ENCODE measurements around the gene DNAJA4. TPM values are rescaled to one million over a fixed set of nuclear protein-coding genes. Genes with fewer than 3 reads are reported as not detected.
A peak's percentile ranks its signal among the peaks of the same experiment; 100 is the strongest.

DNAJA4 gene
- total RNA-seq, 1 experiment from 2014 or later, result 1.6 TPM

DNA sequence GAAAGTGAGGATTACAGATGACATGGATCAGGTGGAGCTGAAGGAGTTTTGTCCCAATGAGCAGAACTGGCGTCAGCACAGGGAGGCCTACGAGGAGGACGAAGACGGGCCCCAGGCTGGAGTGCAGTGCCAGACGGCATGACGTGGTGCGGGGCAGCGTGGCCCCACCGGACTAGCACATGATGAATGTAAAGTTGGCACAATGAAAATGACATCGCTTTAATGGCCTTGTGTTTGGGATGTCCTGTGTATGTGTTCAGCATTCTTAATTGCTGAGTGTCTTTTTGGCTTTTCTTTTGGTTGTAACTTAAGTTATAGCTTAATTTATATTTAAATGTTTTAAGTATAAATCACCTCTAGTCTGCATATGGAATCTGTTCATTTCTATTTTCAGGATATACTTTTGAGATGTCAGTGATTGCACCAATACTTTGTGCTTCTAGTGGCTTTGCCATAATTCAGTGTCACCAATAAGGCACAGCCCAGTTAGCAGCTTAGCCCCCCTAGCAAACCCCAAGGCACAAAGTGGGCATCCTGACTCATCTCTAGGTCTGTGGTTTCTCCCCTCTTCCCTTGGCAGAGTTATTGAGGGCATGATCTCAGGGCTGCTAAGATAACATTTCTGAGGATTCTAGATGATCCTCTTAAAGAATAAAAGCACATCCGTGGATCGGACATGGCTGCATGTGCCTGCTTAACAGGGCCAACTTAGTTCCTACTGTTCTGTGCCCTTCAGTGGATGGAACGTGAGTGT is 16.1 kb downstream of the DNAJA4 start:
- DNase-seq (ENCODE audit: low read depth), result peak; percentile 23

DNA sequence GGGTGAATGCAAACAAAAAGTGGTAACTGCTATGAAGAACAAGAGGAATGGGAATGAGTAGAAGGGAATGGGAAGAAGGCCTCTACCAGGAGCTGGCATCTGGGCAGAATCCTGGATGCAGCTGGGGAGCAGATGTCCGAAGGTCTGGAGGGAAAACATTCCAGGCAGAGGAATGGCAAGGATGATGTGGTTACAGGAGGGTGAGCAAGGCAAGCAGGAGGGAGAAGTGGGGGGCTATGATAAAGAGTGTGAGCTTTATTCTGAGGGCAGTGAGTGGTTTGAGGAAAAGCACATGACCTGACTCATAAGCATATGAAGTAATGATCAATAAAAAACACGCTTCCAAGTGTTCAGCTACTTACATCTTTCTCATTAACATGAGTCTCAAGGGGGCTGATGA is 18.0 kb downstream of the DNAJA4 start:
- DNase-seq (ENCODE audit: low read depth), result no peak

DNA sequence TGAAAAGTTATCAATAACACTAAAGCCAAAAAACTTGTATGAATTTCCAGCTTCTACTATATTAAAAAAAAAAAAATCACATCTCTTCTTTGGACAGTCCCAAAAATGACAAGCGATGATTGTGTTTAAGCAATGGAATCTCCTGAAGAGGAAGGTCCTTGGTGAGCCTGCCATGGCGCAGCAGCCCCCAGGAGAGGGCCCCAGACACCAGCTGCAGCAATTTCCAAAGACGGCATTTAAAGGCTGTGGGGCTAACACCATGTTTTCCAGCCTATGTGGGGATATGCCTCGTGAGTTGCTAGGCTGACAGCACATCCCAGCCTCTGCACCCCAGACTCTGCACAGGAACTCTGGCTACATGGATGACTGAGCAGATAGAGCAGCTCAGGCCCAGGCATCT is 20.4 kb downstream of the DNAJA4 start:
- DNase-seq (ENCODE audit: low read depth), result no peak

DNA sequence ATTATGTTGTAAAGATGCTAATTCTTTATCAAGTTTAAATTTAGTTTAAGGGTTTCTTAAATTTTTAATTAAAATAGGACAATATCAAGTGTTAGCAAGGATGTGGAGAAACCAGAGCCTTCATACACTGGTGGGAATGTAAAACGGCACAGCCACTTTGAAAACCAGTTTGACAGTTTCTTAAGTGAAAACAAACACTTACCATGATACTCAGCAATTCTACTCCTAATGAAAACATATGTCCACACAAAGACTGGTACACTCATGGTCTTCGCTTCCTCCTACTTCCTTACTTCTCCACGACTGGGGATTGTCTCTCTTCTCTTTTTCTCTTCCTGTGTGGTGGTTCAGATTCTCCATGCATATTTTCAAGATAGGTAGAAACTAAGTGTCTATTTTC is 25.9 kb downstream of the DNAJA4 start:
- DNase-seq (ENCODE audit: low read depth), result no peak

DNA sequence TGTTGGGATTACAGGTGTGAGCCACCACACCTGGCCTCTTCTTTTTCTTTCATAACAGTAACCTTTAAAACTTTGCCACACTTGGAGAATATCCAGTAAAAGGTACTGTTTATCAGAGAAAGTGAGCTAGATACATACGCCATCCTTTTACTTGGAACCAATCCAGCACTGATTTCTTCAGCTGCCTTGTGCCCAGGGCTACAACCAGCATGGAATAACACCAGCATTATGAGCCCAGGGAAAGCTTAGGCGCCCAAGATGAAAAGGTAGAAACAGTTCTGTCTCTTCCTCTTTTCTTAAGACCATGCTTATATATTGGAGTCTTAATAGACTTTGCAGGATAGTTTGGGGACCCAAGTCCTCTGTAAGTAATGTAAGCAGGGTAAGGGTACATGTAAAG is 26.7 kb downstream of the DNAJA4 start:
- no peak for DNase-seq (ENCODE audit: low read depth)

DNA sequence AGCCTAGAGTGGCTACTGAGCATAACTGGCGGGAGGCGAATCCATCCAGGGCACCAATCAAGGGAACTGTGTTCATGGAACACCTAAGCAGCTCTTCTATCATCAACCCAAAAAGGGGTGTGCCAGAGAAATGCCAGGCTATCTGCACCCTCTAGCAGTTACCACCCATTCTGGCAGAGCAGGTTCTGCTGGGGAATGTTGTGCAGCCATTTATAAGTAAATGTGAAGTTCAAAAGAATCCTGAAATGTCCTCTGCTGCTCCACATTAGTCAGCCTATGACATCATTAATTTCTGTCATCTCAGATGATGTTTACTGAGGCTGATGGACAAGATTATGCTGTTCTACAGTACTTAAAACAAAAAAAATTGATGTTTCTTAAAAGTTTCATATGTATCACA is 27.3 kb downstream of the DNAJA4 start:
- no peak for DNase-seq (ENCODE audit: low read depth)

DNA sequence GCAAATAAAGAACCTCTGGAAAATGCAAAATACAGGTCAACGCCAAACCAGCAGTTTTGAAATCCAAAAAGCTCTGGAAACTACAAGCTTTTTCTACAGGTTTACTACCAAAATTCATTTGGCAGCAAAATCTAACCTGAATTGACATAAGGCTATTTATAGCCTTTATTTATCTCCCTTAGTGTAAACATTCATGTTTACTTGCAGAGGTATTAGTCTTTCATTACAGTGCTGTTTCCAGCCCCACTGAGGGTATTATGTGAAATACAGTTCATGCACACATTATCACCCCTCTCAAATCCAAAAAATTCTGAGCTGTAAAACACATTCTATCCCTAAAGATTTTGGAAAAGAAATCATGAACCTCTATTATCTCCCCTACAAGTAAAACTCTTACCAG is 27.9 kb downstream of the DNAJA4 start:
- no peak for DNase-seq (ENCODE audit: low read depth)

DNA sequence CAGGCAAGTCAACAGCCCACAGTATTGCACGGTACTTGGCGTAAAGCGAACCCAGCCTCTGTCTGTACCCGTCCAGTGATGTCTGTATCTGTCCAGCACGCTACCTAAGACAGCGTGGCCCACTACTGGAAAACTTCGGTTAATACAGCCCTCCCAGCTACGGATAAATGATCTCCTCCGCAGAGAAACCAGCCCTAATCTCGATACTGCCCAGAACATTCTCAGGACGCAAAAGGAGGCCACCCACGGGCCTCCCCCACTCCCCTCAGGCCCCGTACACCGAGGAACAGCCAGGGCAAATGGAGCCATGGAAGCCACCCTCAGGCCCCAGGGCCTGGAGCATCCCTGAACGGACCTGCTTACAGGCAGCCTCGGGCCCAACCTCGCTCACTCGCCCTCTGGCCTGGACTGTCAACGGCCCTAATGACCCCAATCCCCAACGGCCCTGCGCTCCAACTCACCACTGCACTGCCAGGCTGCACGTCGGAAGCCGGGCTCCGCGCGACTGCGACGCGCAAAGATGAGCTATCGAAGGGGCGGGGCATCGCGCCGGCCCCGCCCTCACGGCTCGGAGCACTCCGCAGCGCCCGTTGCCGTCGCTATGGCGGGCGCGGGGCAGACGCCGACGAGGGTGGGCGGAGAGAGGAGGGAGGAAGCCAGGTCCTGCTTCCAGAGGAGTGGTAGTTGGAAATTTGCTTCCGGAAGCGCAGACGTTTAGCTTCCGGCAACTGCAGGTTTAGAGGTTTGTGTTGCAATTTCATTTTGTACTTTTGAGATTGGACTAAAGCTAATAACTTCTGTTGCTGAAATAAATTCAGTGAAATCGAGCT is 35.0 kb downstream of the DNAJA4 start, which contains the start of gene SKIC8:
Gene SKIC8 (minus strand): TSS at position 509 of the 830 bp plus-strand sequence. CDS start 3,923 bp downstream, outside the sequence.
- peak; percentile 94 for DNase-seq (ENCODE audit: low read depth)

DNA sequence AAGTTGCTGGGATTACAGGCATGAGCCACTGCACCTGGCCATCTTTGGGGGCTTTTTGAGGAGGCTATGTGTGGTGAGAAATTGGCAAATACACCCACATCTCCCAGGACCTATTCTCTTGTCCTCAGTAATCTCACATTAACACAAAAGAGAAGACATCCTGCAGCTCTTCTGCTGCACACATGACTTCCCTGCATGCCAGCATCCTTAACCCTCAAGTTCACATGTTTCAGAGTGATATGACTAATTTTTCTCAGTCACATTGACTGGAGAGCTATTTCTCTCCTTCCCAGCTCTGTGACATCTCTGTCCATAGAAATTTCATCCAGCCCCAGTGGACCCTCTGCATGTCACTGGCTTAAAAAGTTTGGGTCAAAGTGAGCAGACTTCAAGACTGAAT is 37.0 kb downstream of the DNAJA4 start:
- no peak for DNase-seq (ENCODE audit: low read depth)

DNA sequence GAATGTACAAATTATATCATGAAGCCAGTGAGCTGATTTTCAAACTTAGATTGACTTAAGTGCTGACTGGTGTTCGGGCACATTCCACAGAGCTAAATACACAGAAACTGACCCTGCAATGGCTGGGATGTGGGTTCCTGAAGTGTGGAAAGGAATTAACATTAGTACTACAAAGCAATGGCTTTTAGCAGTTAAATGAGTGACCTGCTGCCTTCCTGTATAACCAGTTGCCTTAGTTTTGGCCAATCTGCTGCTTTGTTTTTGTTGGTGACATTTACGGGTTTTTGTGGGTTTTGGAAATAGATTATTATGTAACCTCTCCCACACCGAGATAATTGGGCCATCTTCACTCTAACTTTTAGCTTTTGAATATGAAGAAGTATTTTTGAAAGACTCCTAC is 37.5 kb downstream of the DNAJA4 start:
- DNase-seq (ENCODE audit: low read depth), result peak; percentile 23

DNA sequence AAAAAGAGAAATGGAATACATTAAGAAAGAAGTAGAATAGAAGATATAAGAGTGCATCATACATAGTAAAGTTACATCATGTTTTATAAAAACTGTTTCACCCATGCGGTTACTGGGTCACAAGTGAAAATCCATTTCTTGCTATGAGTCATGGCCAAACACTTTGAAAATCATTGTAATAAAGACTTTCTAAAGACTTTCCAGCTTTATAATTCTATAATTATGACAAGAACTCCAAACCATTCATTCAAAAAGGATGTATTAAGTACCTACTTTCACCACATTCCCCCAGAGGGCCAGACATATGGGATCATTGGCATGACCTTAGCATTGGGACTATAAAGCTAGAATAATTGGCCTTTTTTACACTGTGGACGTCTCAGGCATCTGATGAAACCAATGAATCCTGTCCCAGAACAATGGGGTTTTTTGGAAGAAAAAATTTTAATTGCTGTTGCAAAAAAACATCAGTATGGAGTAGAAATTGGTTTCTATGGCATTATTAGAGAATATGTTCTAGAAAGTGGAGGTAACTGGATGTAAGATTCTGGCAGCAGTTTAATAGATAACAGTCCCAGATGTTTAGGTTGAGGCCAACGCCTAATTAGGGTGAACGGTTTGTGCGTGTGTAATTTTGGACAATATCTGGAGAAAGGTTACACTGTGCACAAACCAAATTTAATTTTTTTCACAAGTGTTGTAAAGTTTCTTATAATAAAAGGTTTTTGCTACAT is 38.4 kb downstream of the DNAJA4 start:
- DNase-seq (ENCODE audit: low read depth), result peak; percentile 80

DNA sequence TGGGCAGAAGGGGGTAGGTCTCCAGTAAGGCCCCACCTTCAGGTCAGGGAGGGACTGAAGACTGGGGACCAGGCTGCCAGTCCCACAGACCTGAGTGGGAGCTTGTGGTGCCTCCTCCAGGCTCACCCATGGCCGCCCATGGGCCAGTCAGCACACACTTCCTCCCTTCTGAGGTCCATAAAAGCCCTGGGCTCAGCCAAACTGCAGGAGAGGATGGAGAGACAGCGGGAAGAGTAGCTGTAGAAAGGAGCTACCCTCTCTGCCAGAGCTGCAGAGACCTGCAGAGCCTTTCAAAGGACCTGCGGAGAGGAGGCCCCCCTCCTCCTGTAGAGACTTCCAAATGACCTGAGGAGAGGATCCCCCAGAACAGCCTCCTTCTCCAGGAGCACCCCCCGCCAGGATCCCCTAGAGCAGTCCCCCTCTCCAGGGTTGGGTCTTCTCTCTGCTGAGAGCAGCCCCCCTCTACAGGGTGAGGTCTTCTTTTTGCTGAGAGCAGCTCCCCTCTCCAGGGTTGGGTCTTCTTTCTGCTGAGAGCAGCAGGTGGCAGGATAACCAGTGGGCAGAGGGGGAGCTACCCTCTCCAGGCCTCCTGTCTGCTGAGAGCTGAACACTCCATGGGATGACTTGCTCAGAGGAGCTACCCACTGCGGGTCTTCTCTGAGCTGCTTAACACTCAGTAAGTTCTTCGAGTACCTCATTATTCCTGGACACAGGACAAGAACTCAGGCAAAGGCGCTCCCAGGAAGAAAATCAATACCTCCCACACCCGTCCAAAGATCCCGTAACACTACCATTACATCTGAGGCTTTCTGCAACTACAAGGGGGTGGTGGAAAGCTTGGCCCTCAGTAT is 40.1 kb downstream of the DNAJA4 start:
- DNase-seq (ENCODE audit: low read depth), result no peak

DNA sequence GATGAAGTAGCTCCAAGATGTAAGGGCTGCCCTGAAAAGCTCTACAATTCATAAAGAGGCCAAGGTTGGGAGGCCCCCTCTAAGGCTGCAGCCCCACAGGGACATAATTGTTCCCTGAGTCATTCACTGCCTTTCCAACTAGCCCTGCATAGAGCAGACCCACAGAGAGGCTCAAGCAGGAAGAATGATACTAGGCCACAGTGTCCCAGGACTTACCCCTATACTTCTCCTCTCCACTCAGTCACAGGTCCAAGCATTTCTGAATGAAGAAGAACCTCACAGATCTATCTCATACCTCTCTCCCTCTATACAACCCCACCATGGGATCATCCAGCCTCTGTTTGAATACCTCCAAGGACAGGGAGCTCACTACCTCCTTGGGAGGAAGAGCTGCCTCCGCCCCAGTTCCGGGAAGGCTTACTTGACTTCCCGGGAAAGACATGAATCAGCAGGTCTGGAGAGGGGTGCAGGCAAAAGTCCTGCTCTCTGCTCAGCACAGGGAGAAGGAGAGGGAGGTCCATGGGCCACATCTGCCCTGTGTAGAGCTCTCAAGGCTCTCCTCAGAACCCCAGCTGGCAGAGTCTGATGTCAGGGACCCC is 41.9 kb downstream of the DNAJA4 start:
- peak; percentile 86 for DNase-seq (ENCODE audit: low read depth)

DNA sequence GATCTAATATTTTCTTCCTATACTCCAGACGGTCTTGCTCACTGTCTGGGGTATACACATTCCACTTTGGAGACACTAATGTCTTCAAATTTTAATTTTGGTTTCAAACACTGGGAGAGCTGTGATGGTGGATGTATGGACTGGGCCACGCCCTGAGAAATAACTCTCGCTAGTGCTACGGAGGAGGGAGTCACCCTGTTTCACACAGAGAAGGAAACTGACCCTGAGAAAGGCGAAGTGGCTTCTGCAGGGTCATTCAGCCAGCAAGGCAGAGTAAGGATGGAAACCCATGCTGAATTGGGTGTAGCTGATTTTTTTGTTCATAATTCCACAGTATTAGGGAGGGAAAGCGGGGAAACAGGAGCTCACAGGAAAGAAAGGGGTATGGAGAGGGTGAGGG is 43.6 kb downstream of the DNAJA4 start:
- DNase-seq (ENCODE audit: low read depth), result no peak

DNA sequence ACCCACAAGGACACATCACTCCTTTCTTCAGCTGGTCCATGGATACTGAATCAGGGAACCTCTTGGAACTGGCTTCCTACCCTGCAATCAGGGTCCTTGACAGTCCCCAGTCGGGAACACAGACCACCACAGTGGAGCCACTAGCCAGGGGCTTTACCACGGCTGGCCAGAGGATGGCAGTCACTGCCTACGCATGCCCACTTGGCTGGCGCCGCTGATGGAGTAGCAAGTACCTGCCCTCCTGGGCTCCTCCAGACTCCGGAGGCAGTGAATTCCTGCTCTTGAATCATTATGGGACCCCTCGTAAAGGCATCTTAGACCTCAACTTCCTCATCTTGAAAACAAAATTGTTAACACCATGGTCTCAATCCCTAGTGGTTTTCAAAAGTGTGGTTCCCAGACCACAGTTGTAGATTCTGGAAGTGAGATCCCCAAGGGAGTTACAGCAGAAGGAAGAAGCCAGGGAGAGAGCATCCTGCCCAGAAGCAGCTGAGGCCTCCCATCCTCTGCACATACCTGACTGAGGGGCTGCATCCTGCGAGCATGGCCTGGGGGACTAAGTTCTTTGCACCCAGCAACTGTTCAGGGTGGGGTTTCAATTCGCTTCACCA is 44.2 kb downstream of the DNAJA4 start:
- peak; percentile 63 for DNase-seq (ENCODE audit: low read depth)

DNA sequence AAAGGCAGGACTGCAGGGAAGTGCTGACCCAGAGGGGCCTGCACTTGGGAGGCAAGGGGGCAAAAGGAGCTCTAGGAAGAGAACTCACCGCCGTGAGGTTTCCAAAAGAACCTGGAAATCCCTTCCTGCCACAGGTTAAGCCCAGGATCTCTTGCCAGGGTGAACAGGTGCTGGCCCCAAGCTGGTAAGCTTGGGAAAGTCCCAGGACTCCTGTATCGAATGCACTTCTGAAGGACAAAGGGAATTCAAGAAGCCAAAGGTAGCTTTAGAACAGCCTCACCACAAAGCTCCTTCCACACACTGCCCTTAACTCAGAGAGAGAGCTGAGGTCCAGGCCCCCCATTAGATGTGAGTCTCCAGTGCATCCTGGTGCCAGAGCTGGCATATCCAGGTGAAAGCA is 46.9 kb downstream of the DNAJA4 start:
- DNase-seq (ENCODE audit: low read depth), result no peak

DNA sequence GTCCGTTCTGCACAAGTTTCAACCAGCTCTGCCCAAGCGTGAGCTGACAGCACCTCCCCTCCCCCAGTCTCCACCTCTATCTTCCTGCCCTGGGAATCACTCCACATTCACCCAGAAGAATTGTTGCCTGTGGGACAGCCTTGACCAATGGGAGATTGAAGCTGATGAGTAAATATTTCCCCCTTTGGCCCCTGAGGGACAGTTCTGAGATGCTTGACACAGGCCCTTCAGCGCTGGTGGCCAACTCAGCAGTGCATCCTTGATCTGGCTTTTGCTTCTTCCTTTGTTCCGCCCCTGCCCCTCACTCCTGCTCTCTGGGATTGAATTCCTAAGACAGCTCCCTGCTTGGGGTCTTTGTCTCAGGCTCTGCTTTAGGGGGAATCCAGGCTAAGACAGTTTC is 48.2 kb downstream of the DNAJA4 start:
- no peak for DNase-seq (ENCODE audit: low read depth)

DNA sequence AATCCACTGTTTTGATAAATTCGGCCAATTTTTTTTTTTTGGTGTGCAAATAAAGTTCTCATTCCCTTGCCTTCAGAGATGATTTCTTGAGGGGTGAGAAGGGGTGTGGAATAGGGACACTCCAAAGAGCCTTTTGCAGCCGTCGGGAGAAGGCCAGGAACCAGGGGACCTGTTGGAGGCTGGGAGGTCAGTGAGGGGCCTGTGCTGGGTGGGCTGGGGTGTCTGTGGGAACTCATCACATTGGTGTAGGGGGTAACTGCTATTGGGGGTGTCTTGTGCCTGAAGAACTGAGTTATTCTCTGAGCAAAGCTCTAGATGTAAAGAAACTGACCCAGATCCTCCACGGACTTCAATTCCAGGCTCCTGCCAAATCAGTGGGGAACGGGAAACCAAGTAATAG is 48.6 kb downstream of the DNAJA4 start:
- no peak for DNase-seq (ENCODE audit: low read depth)

DNA sequence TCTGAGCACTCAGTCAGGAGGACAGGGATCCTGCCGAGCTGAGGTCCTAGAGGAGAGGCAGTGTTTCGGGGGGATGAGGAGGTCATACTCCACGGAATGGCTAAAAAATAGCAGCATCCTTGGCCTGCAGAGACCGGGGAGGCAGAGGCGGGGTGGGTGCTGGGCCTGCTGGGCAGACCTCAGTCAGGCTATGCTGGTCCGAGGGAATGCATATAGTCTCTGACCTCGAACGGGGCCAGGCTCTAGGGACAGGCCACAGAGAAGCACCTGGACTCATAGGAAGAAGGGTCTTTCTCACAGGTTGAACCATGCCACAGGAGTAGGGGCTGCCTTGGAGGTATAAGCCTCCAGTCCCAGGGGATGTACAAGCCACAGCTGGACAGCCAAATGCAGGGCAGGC is 49.0 kb downstream of the DNAJA4 start:
- DNase-seq (ENCODE audit: low read depth), result no peak

DNA sequence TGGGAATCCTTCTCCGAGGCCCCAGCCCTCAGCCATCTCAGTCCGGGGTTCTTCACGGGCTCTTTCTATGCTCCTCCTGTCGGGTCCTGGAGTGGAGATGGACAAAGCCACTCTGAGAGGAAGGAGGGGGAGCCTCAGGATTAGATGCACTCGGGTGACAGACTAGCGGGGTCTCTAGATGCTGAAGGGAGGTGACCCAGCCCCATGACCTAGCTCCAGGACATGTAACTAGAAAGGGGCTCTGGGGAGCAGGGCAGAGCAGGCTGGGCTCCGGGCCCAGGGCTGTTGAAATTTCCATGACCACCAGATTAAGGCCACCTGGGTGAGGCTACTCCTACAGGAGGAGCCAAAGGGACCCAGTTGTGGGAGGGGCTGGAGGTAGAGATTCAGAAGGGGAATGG is 49.8 kb downstream of the DNAJA4 start:
- no peak for DNase-seq (ENCODE audit: low read depth)
